ENCODE data around the gene ANOS1. TPM values are rescaled to one million over a fixed set of nuclear protein-coding genes. Genes with fewer than 3 reads are reported as not detected.

The ANOS1 gene
- total RNA-seq, 1 donor from 2014 or later: 45.7 TPM

- no peak overlapping the region for H3K4me3 ChIP-seq
- no peak for DNase-seq (ENCODE audit: low spot score)
- no peaks in the 10 kb centered on the region for H3K4me1 ChIP-seq
- Mint-ChIP-seq H3K9me3 (peaks cover 6% of the 10 kb centered on the region), H3K27me3 (ENCODE audit: insufficient read depth, low read depth) (peaks cover 7% of the 10 kb centered on the region), H3K4me3 (no peak overlapping the region), H3K27ac (no peak overlapping the region), H3K36me3 (peaks cover 10% of the 10 kb centered on the region), H3K4me1 (peaks cover under 1% of the 10 kb centered on the region)
- TF ChIP-seq CTCF (IDR thresholded peaks at IDR 0.05): no peak
- no peak for TF ChIP-seq EZH2 (IDR thresholded peaks at IDR 0.05)
- TF ChIP-seq EZH2phosphoT487 (IDR thresholded peaks at IDR 0.05): no peak
- no peaks in the 10 kb centered on the region for H3K36me3 ChIP-seq
- H3K27ac ChIP-seq: no peak overlapping the region
- no peak overlapping the region for H2AFZ ChIP-seq (replicated peaks)
- no peak overlapping the region for H3K9ac ChIP-seq
- no peaks in the 10 kb centered on the region for H3K9me3 ChIP-seq (ENCODE audit: low read depth)
- H4K20me1 ChIP-seq (ENCODE audit: low read depth): no peaks in the 10 kb centered on the region
- H3K4me2 ChIP-seq: no peak overlapping the region
- no peaks in the 10 kb centered on the region for H3F3A ChIP-seq (ENCODE audit: low read depth)
- H3K79me2 ChIP-seq (ENCODE audit: low read depth): peaks cover 6% of the 10 kb centered on the region
- H3K27me3 ChIP-seq: no peaks in the 10 kb centered on the region
These were observed 104.1 kb downstream of the ANOS1 start for GRCh38 chrX:8627796-8628195.

GRCh38 chrX:8607326-8607725 is 124.6 kb downstream of the ANOS1 start:
- TF ChIP-seq EZH2 (IDR thresholded peaks at IDR 0.05) (no peak), CTCF (IDR thresholded peaks at IDR 0.05) (no peak), EZH2phosphoT487 (IDR thresholded peaks at IDR 0.05) (no peak)
- no peaks in the 10 kb centered on the region for H3K4me1 ChIP-seq
- no peaks in the 10 kb centered on the region for H3F3A ChIP-seq (ENCODE audit: low read depth)
- H3K4me3 ChIP-seq: no peak overlapping the region
- no peak overlapping the region for H3K27ac ChIP-seq
- no peak overlapping the region for H3K4me2 ChIP-seq
- no peaks in the 10 kb centered on the region for H3K27me3 ChIP-seq
- no peaks in the 10 kb centered on the region for H3K79me2 ChIP-seq (ENCODE audit: low read depth)
- Mint-ChIP-seq H3K36me3 (peaks cover 8% of the 10 kb centered on the region), H3K27me3 (ENCODE audit: insufficient read depth, low read depth) (no peaks in the 10 kb centered on the region), H3K4me3 (no peak overlapping the region), H3K4me1 (no peaks in the 10 kb centered on the region), H3K9me3 (peaks cover 26% of the 10 kb centered on the region), H3K27ac (no peak overlapping the region)
- H3K9me3 ChIP-seq (ENCODE audit: low read depth): peaks cover 15% of the 10 kb centered on the region
- no peak overlapping the region for H2AFZ ChIP-seq (replicated peaks)
- DNase-seq (ENCODE audit: low spot score): no peak
- no peaks in the 10 kb centered on the region for H4K20me1 ChIP-seq (ENCODE audit: low read depth)
- peaks cover 12% of the 10 kb centered on the region for H3K36me3 ChIP-seq
- no peak overlapping the region for H3K9ac ChIP-seq

GRCh38 chrX:8604131-8604530 is 127.8 kb downstream of the ANOS1 start:
- no peaks in the 10 kb centered on the region for H3K9me3 ChIP-seq (ENCODE audit: low read depth)
- DNase-seq (ENCODE audit: low spot score): no peak
- H2AFZ ChIP-seq (replicated peaks): no peak overlapping the region
- no peaks in the 10 kb centered on the region for H3K4me1 Mint-ChIP-seq
- H4K20me1 ChIP-seq (ENCODE audit: low read depth): no peaks in the 10 kb centered on the region
- no peaks in the 10 kb centered on the region for H3K27me3 Mint-ChIP-seq (ENCODE audit: insufficient read depth, low read depth)
- H3K36me3 Mint-ChIP-seq: peaks cover 2% of the 10 kb centered on the region
- no peaks in the 10 kb centered on the region for H3K79me2 ChIP-seq (ENCODE audit: low read depth)
- H3K4me3 ChIP-seq: no peak overlapping the region
- H3F3A ChIP-seq (ENCODE audit: low read depth): no peaks in the 10 kb centered on the region
- H3K4me2 ChIP-seq: no peak overlapping the region
- no peaks in the 10 kb centered on the region for H3K4me1 ChIP-seq
- no peak overlapping the region for H3K4me3 Mint-ChIP-seq
- TF ChIP-seq CTCF (IDR thresholded peaks at IDR 0.05) (no peak), EZH2 (IDR thresholded peaks at IDR 0.05) (no peak), EZH2phosphoT487 (IDR thresholded peaks at IDR 0.05) (no peak)
- H3K36me3 ChIP-seq: peaks cover 7% of the 10 kb centered on the region
- no peak overlapping the region for H3K27ac Mint-ChIP-seq
- H3K9me3 Mint-ChIP-seq: peaks cover 6% of the 10 kb centered on the region
- no peak overlapping the region for H3K9ac ChIP-seq
- no peaks in the 10 kb centered on the region for H3K27me3 ChIP-seq
- no peak overlapping the region for H3K27ac ChIP-seq

Data from neural progenitor cell (in vitro differentiated cells).